HCT116 (cell line): ENCODE data around the gene CACNA1G. TPM values are rescaled to one million over a fixed set of nuclear protein-coding genes. Genes with fewer than 3 reads are reported as not detected.
A peak's percentile ranks its signal among the peaks of the same experiment; 100 is the strongest.

Source experiments
- ATAC-seq: fragments of 200-7000 bp; cut with Tn5 transposase; 2 replicates; pipeline ENCODE4 v1.9.1; 2020; ENCODE audit warnings: mild to moderate bottlenecking, moderate library complexity
- BruUV-seq: library from RNA; stranded (reverse); fragments of 400-500 nt; replicated peaks from 2 replicates; lab custom pipeline; 2021; lab: Mats Ljungman, UMichigan
- CTCF ChIA-PET: fragments of 300-600 bp; sonication (Branson Sonifier 250); formaldehyde crosslinking; loops from one replicate; lab custom pipeline; 2021; ENCODE audit warnings: antibody characterized with exemption; lab: Charles Lee
- POLR2A ChIA-PET: fragments of 300-600, 350-600 bp; sonication (Branson Sonifier 250); formaldehyde crosslinking; loops from one replicate; lab custom pipeline; 2021; ENCODE audit warnings: antibody characterized with exemption; lab: Charles Lee
- RAD21 ChIA-PET, 2 experiments: fragments of 300-600 bp; sonication (Branson Sonifier 250); formaldehyde crosslinking; loops; one replicate each; lab custom pipeline; 2023; ENCODE audit warnings: low total read pairs in 2 of 2; ENCODE audit not compliant: uncharacterized antibody in 2 of 2, unreplicated experiment in 2 of 2, low non-redundant PET in 1 of 2; lab: Charles Lee
- DNase-seq: peaks from one replicate; pipeline ENCODE4 v3.0.0-alpha.2; 2010; ENCODE audit warnings: low read depth, low spot score
- H2AFZ ChIP-seq: fragments of 200-600 bp; shearing (Covaris generic), sonication (generic); 2 replicates; pipeline ENCODE4 v1.6.1; 2017; ENCODE audit warnings: low read depth, mixed run types, mixed read lengths, antibody characterized with exemption, low read length; ENCODE audit not compliant: poor library complexity, severe bottlenecking
- H3K27ac ChIP-seq: 2 replicates; pipeline ENCODE4 v1.5.1; 2012; ENCODE audit warnings: low read depth, low read length
- H3K27me3 ChIP-seq: fragments of 200-600 bp; sonication (generic); 2 replicates; pipeline ENCODE4 v1.6.1; 2016; ENCODE audit warnings: mixed run types, low read length, mixed read lengths; ENCODE audit not compliant: insufficient read depth
- H3K36me3 ChIP-seq, 2 experiments: fragments of 200-500 bp in 1 of 2; fragments of 200-600 bp in 1 of 2; sonication (Bioruptor generic) in 1 of 2; sonication (generic) in 1 of 2; 2 replicates each; pipeline versions ENCODE4 v1.5.1 to v1.6.1; 2014 to 2016; ENCODE audit warnings: low read length in 2 of 2, inconsistent platforms in 1 of 2, mixed read lengths in 1 of 2, mixed run types in 1 of 2; ENCODE audit not compliant: insufficient read depth in 2 of 2, control insufficient read depth in 1 of 2
- H3K4me1 ChIP-seq, 2 experiments: fragments of 200-600 bp in 1 of 2; sonication (generic) in 1 of 2; 2 replicates each; pipeline versions ENCODE4 v1.5.1 to v1.6.1; 2012 to 2017; ENCODE audit warnings: low read length in 2 of 2, inconsistent platforms in 1 of 2, mild to moderate bottlenecking in 1 of 2, mixed read lengths in 1 of 2, mixed run types in 1 of 2, moderate library complexity in 1 of 2; ENCODE audit not compliant: insufficient read depth in 2 of 2, control insufficient read depth in 1 of 2
- H3K4me2 ChIP-seq: fragments of 200-600 bp; sonication (generic); 2 replicates; pipeline ENCODE4 v1.6.1; 2017; ENCODE audit warnings: mixed run types, low read length, mixed read lengths
- H3K4me3 ChIP-seq, 2 experiments: fragments of 200-600 bp in 1 of 2; sonication (generic) in 1 of 2; replicated peaks in 1 of 2; 2 replicates each; pipeline ENCODE4 v1.5.1; 2011 to 2016; ENCODE audit warnings: low read length in 2 of 2, control low read depth in 1 of 2, low read depth in 1 of 2, mild to moderate bottlenecking in 1 of 2, mixed read lengths in 1 of 2, mixed run types in 1 of 2
- H3K79me2 ChIP-seq: fragments of 200-600 bp; sonication (generic); 2 replicates; pipeline ENCODE4 v1.6.1; 2017; ENCODE audit warnings: mild to moderate bottlenecking, mixed run types, low read length, moderate library complexity, mixed read lengths; ENCODE audit not compliant: insufficient read depth
- H3K9ac ChIP-seq: fragments of 200-600 bp; sonication (generic); 2 replicates; pipeline ENCODE4 v1.6.1; 2016; ENCODE audit warnings: low read length, mixed read lengths
- H3K9me2 ChIP-seq: fragments of 200-600 bp; sonication (generic), shearing (Covaris generic); 2 replicates; pipeline ENCODE4 v1.6.1; 2017; ENCODE audit warnings: mixed run types, mild to moderate bottlenecking, moderate library complexity; ENCODE audit not compliant: insufficient read depth
- H3K9me3 ChIP-seq, 2 experiments: fragments of 200-500 bp in 1 of 2; fragments of 200-600 bp in 1 of 2; sonication (Bioruptor generic) in 1 of 2; sonication (generic) in 1 of 2; 2 replicates each; pipeline ENCODE4 v1.6.1; 2014 to 2017; ENCODE audit warnings: low read length in 2 of 2, mixed read lengths in 2 of 2, inconsistent platforms in 1 of 2, low read depth in 1 of 2, mild to moderate bottlenecking in 1 of 2, mixed run types in 1 of 2, moderate library complexity in 1 of 2; ENCODE audit not compliant: control insufficient read depth in 1 of 2, insufficient read depth in 1 of 2
- H4K20me1 ChIP-seq: fragments of 200-600 bp; sonication (generic), shearing (Covaris generic); 2 replicates; pipeline ENCODE4 v1.6.1; 2017; ENCODE audit warnings: mixed run types, mild to moderate bottlenecking, moderate library complexity; ENCODE audit not compliant: insufficient read depth
- ATF3 ChIP-seq: IDR thresholded peaks from 2 replicates; pipeline ENCODE4 v1.6.1; 2012
- CBX3 ChIP-seq: IDR thresholded peaks from 2 replicates; pipeline ENCODE4 v1.6.1; 2012; ENCODE audit warnings: low read depth
- CEBPB ChIP-seq: IDR thresholded peaks from 2 replicates; pipeline ENCODE4 v1.6.1; 2012; ENCODE audit warnings: low read depth
- EGR1 ChIP-seq: IDR thresholded peaks from 2 replicates; pipeline ENCODE4 v1.6.1; 2012; ENCODE audit warnings: low read depth
- FOSL1 ChIP-seq: IDR thresholded peaks from 2 replicates; pipeline ENCODE4 v1.6.1; 2012; ENCODE audit warnings: low read depth
- JUND ChIP-seq: IDR thresholded peaks from 2 replicates; pipeline ENCODE4 v1.6.1; 2012
- SIN3A ChIP-seq: IDR thresholded peaks from 2 replicates; pipeline ENCODE4 v1.6.1; 2012; ENCODE audit warnings: low read depth
- TCF7L2 ChIP-seq: IDR thresholded peaks from 2 replicates; pipeline ENCODE4 v1.7.0; 2011; ENCODE audit warnings: borderline replicate concordance, inconsistent platforms; ENCODE audit not compliant: insufficient read depth, insufficient read length; ENCODE audit errors: extremely low read depth
- ZFX ChIP-seq: fragments of 450-650 bp; IDR thresholded peaks from 2 replicates; pipeline ENCODE4 v1.6.1; 2017
- intact Hi-C: fragments of 100-400 bp; cut with micrococcal nuclease; formaldehyde crosslinking; loops from 2 replicates; pipeline ENCODE4 v1.10.0; 2022
- total RNA-seq: library from RNA; stranded (reverse); gene quantifications from one replicate; pipeline ENCODE4 v1.2.1, GENCODE V29; 2021; ENCODE audit not compliant: unreplicated experiment
- TF ChIP-seq, protein P1 (sequence below): IDR thresholded peaks from 2 replicates; pipeline ENCODE4 v1.6.1; 2012

CACNA1G gene
- total RNA-seq, 1 experiment from 2014 or later: 3.4 TPM

DNA sequence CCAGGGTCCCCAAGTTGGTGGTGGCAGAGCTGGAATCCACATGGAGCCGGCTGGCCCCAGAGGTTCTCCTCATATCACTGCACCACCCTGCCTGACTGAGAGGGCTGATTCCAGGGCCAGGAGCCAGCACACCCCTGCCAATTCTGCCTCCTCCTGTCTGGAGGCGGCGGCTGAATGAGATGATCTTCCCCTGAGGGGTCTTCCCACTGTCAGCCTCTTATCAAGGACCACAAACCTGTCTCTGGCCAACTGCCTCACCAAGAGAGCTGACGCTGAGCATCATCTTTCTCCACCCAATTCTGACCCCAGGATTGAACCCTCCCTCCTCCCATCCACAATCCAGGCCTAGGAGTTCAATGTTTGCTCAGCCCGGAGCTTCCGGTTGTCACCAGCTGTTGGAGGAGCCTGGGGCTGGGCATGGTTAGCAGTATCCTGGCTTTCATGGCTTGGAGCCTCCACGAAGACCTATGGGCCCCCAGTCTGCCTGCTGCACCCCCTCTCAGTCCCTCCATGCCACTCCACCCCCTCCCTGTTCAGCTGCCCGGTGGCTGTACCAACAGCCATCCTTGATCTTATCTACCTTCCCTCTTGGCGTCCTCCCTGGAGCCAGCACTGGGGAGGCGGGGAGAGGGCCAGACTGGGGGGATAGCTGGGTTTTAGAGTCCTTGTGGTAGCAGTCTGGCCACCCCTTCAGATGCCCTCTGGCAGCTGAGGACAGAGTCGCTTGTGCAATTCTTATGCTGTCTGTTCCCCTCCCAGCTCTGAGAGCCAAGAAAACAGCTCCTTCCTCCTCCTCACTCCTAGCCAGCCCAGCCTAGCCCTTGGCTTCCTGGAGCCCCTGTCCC lies 99.7 kb downstream of the CACNA1G start:
- H3K9me2 ChIP-seq: no peaks in the 10 kb centered on the region
- peak overlapping the region; percentile 96 for H3K27ac ChIP-seq
- POLR2A ChIA-PET: interaction anchor here (2.9 to 6.0 kb wide), 4 partner anchors 10 to 25 kb away, joined by 19 to 59 read pairs (median 27); no protein-coding TSS in a partner anchor
- H3K9ac ChIP-seq: peak overlapping the region; percentile 52
- CTCF ChIA-PET: interaction anchor here (0.6 to 2.3 kb wide), 5 partner anchors 8 to 34 kb away, joined by 3 to 13 read pairs (median 6); no protein-coding TSS in a partner anchor
- H2AFZ ChIP-seq: no peak overlapping the region
- DNase-seq (no peak), ATAC-seq (peak; percentile 3; the same call in 1 of the 2 replicates)
- no peak overlapping the region for H3K4me3 ChIP-seq
- TF ChIP-seq FOSL1: no peak
- peak; percentile 10 for TF ChIP-seq TCF7L2
- TF ChIP-seq JUND: no peak
- no peak for TF ChIP-seq CEBPB
- TF ChIP-seq ATF3: no peak
- no peak for TF ChIP-seq SIN3A
- TF ChIP-seq, protein P1, sequence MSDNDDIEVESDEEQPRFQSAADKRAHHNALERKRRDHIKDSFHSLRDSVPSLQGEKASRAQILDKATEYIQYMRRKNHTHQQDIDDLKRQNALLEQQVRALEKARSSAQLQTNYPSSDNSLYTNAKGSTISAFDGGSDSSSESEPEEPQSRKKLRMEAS: no peak
- peak; percentile 38; the same call in 1 of the 2 replicates for TF ChIP-seq ZFX
- no peak for TF ChIP-seq EGR1
- TF ChIP-seq CBX3: no peak
- H3K9me3 ChIP-seq: no peaks in the 10 kb centered on the region
- BruUV-seq: no TSS peak
- H4K20me1 ChIP-seq: no peaks in the 10 kb centered on the region
- H3K36me3 ChIP-seq: no peaks in the 10 kb centered on the region
- RAD21 ChIA-PET: interaction anchor here in 1 of 2 experiments (0.6 kb wide), 1 partner anchor 18 kb away, joined by 3 read pairs; no protein-coding TSS in a partner anchor
- H3K27me3 ChIP-seq: no peaks in the 10 kb centered on the region
- H3K4me2 ChIP-seq: peak overlapping the region; percentile 79
- H3K79me2 ChIP-seq: no peaks in the 10 kb centered on the region
- H3K4me1 ChIP-seq: peaks cover 61 to 83% of the 10 kb centered on the region in 2 experiments
- intact Hi-C loops: loop anchor here (2.0 kb wide), 1 partner anchor 17 kb away; no protein-coding TSS in a partner anchor
